Parathyroid adenoma (tissue), 2 donors: ENCODE results near the gene CCDC12.

ENCODE experiments used
- H2AFZ ChIP-seq: fragments of 300-600 bp; sonication (generic); one replicate; pipeline ENCODE4 v1.7.0; 2017; ENCODE audit warnings: antibody characterized with exemption, mild to moderate bottlenecking
- H3K27ac ChIP-seq: fragments of 300-600 bp; sonication (generic); one replicate; pipeline ENCODE4 v1.7.0; 2017
- H3K27me3 ChIP-seq: fragments of 300-600 bp; sonication (generic); one replicate; pipeline ENCODE4 v1.7.0; 2017; ENCODE audit warnings: low read length; ENCODE audit not compliant: control insufficient read depth, insufficient read depth
- H3K36me3 ChIP-seq: fragments of 300-600 bp; sonication (generic); one replicate; pipeline ENCODE4 v1.7.0; 2017; ENCODE audit warnings: low read length; ENCODE audit not compliant: control insufficient read depth, insufficient read depth
- H3K4me1 ChIP-seq: fragments of 300-600 bp; sonication (generic); one replicate; pipeline ENCODE4 v1.7.0; 2017; ENCODE audit warnings: control low read depth
- H3K4me2 ChIP-seq: fragments of 300-600 bp; sonication (generic); one replicate; pipeline ENCODE4 v1.7.0; 2017; ENCODE audit warnings: low read length
- H3K4me3 ChIP-seq: fragments of 300-600 bp; sonication (generic); one replicate; pipeline ENCODE4 v1.7.0; 2017; ENCODE audit warnings: low read depth, low read length
- H3K79me2 ChIP-seq: fragments of 300-600 bp; sonication (generic); one replicate; pipeline ENCODE4 v1.7.0; 2017; ENCODE audit warnings: control low read depth
- H3K9ac ChIP-seq: fragments of 300-600 bp; sonication (generic); one replicate; pipeline ENCODE4 v1.7.0; 2017; ENCODE audit warnings: mild to moderate bottlenecking
- H3K9me3 ChIP-seq: fragments of 300-600 bp; sonication (generic); one replicate; pipeline ENCODE4 v1.7.0; 2017; ENCODE audit warnings: low read length; ENCODE audit not compliant: control insufficient read depth
- TF ChIP-seq, protein P1 (sequence below): fragments of 300-600 bp; sonication (generic); IDR thresholded peaks from one replicate; pipeline ENCODE4 v1.7.0; 2017; ENCODE audit warnings: antibody characterized with exemption, mild to moderate bottlenecking
- donor health status: primary hyperparathyroidism.

Gene CCDC12

GRCh38 chr3:46985588-46985987, 9.0 kb upstream of the CCDC12 start:
- Histone ChIP-seq H3K79me2 (no peaks in the 10 kb centered on the region), H3K27me3 (no peaks in the 10 kb centered on the region), H3K4me2 (no peak overlapping the region), H3K9ac (no peak overlapping the region), H3K36me3 (no peaks in the 10 kb centered on the region), H3K4me1 (peaks cover 7% of the 10 kb centered on the region), H3K9me3 (no peaks in the 10 kb centered on the region), H2AFZ (no peak overlapping the region), H3K4me3 (no peak overlapping the region), H3K27ac (no peak overlapping the region)
- TF ChIP-seq, protein P1, sequence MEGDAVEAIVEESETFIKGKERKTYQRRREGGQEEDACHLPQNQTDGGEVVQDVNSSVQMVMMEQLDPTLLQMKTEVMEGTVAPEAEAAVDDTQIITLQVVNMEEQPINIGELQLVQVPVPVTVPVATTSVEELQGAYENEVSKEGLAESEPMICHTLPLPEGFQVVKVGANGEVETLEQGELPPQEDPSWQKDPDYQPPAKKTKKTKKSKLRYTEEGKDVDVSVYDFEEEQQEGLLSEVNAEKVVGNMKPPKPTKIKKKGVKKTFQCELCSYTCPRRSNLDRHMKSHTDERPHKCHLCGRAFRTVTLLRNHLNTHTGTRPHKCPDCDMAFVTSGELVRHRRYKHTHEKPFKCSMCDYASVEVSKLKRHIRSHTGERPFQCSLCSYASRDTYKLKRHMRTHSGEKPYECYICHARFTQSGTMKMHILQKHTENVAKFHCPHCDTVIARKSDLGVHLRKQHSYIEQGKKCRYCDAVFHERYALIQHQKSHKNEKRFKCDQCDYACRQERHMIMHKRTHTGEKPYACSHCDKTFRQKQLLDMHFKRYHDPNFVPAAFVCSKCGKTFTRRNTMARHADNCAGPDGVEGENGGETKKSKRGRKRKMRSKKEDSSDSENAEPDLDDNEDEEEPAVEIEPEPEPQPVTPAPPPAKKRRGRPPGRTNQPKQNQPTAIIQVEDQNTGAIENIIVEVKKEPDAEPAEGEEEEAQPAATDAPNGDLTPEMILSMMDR: no peak

GRCh38 chr3:46984591-46985459, 8.3 kb upstream of the CCDC12 start:
- H3K36me3 ChIP-seq: no peaks in the 10 kb centered on the region
- H2AFZ ChIP-seq: no peak overlapping the region
- no peak overlapping the region for H3K4me2 ChIP-seq
- H3K79me2 ChIP-seq: no peaks in the 10 kb centered on the region
- no peak overlapping the region for H3K27ac ChIP-seq
- peaks cover 7% of the 10 kb centered on the region for H3K4me1 ChIP-seq
- no peaks in the 10 kb centered on the region for H3K27me3 ChIP-seq
- no peak overlapping the region for H3K4me3 ChIP-seq
- H3K9ac ChIP-seq: no peak overlapping the region
- TF ChIP-seq, protein P1: no peak
- no peaks in the 10 kb centered on the region for H3K9me3 ChIP-seq

- H3K9ac ChIP-seq: no peak overlapping the region
- H3K4me1 ChIP-seq: peaks cover 12% of the 10 kb centered on the region
- no peaks in the 10 kb centered on the region for H3K27me3 ChIP-seq
- TF ChIP-seq, protein P1: no peak
- H3K27ac ChIP-seq: no peak overlapping the region
- H2AFZ ChIP-seq: no peak overlapping the region
- no peaks in the 10 kb centered on the region for H3K79me2 ChIP-seq
- no peaks in the 10 kb centered on the region for H3K9me3 ChIP-seq
- H3K4me3 ChIP-seq: no peak overlapping the region
- H3K4me2 ChIP-seq: no peak overlapping the region
- no peaks in the 10 kb centered on the region for H3K36me3 ChIP-seq
Measured at GRCh38 chr3:46982546-46982945, 6.0 kb upstream of the CCDC12 start.

DNA sequence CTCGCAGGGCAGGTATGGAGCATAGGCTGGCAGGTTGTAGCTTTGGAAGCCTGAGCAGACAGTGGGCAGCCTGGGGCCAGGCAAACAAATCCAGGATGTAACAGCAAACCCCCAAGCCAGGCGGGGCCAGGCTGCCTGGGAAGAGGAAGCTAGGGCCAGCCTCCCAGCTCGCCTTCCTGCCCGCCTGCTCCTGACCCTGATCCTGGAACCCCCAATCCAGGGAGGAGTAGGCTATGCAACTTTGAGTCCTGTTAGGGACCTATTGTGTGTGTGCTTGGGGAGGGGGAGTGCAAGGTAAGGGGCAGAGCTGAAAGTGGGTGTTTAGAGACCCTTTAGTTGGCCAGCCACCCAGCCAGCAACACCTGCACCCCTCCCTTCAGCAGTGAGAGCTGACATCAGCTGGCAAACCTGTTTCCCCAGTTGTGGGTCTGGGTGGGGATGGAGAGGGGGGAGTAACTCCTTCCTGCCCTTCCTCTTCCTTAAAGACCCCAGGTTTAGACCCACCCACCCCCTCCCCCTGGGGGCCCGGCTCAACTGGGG, 5.5 kb upstream of the CCDC12 start:
- Histone ChIP-seq H3K27me3 (no peaks in the 10 kb centered on the region), H3K4me3 (no peak overlapping the region), H3K9me3 (no peaks in the 10 kb centered on the region), H3K79me2 (no peaks in the 10 kb centered on the region), H3K4me2 (peak overlapping the region; percentile 11), H2AFZ (no peak overlapping the region), H3K36me3 (no peaks in the 10 kb centered on the region), H3K27ac (peak overlapping the region; percentile 39), H3K9ac (no peak overlapping the region), H3K4me1 (peaks cover 14% of the 10 kb centered on the region)
- TF ChIP-seq, protein P1: no peak
